Bronchial epithelial cell (primary cell): ENCODE results near the gene ZNRF2. TPM values are rescaled to one million over a fixed set of nuclear protein-coding genes. Genes with fewer than 3 reads are reported as not detected.

ENCODE experiments used
- DNase-seq: peaks from one replicate; pipeline ENCODE4 v3.0.0-alpha.2; 2010; ENCODE audit warnings: low read depth
- FAIRE-seq: peaks from 2 replicates; lab custom pipeline; 2011; peaks lifted over from hg19 to GRCh38; lab: Jason Lieb, UNC
- H3K27me3 ChIP-seq: 2 replicates; pipeline ENCODE4 v1.5.1; 2011; ENCODE audit warnings: low read length; ENCODE audit not compliant: control insufficient read depth, insufficient read depth
- H3K36me3 ChIP-seq: 2 replicates; pipeline ENCODE4 v1.5.1; 2011; ENCODE audit warnings: low read length; ENCODE audit not compliant: control insufficient read depth, insufficient read depth
- H3K4me3 ChIP-seq: 2 replicates; pipeline ENCODE4 v1.5.1; 2011; ENCODE audit warnings: mild to moderate bottlenecking, low read depth, low read length, control low read depth
- total RNA-seq: library from RNA; depleted of rRNA; stranded (reverse); fragments of >200 nt; gene quantifications from 2 replicates; pipeline ENCODE4 v1.2.1, GENCODE V29; 2014
- TF ChIP-seq, protein P1 (sequence below): IDR thresholded peaks from 2 replicates; pipeline ENCODE4 v1.5.1; 2011; ENCODE audit warnings: mild to moderate bottlenecking, moderate library complexity, low read length, control low read depth, inconsistent platforms; ENCODE audit not compliant: insufficient read depth, severe bottlenecking

Gene ZNRF2
- total RNA-seq, 1 donor from 2014 or later: 18.4 TPM

DNA sequence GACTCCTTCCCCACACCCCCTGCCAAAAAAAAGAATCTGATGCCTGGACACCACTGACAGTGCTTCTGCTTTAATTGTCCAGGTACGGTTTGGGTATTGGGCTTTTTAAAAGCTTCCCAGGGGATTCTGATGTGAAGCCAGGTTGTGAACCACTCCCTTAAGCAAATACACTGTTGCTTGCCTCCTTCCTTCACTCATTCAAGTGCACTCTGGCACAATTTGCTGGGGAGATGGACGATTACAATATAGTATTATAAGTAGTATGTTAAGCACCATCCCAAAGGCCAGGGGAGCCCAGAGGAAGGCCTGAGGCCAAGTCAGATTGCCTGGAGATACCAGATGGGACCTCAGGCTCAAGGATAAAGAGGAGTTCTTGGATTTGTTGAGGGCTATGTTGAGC lies 12.3 kb upstream of the ZNRF2 start:
- no peaks in the 10 kb centered on the region for H3K27me3 ChIP-seq
- H3K36me3 ChIP-seq: no peaks in the 10 kb centered on the region
- TF ChIP-seq, protein P1, sequence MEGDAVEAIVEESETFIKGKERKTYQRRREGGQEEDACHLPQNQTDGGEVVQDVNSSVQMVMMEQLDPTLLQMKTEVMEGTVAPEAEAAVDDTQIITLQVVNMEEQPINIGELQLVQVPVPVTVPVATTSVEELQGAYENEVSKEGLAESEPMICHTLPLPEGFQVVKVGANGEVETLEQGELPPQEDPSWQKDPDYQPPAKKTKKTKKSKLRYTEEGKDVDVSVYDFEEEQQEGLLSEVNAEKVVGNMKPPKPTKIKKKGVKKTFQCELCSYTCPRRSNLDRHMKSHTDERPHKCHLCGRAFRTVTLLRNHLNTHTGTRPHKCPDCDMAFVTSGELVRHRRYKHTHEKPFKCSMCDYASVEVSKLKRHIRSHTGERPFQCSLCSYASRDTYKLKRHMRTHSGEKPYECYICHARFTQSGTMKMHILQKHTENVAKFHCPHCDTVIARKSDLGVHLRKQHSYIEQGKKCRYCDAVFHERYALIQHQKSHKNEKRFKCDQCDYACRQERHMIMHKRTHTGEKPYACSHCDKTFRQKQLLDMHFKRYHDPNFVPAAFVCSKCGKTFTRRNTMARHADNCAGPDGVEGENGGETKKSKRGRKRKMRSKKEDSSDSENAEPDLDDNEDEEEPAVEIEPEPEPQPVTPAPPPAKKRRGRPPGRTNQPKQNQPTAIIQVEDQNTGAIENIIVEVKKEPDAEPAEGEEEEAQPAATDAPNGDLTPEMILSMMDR: no peak
- FAIRE-seq (no peak), DNase-seq (no peak)
- no peak overlapping the region for H3K4me3 ChIP-seq

DNA sequence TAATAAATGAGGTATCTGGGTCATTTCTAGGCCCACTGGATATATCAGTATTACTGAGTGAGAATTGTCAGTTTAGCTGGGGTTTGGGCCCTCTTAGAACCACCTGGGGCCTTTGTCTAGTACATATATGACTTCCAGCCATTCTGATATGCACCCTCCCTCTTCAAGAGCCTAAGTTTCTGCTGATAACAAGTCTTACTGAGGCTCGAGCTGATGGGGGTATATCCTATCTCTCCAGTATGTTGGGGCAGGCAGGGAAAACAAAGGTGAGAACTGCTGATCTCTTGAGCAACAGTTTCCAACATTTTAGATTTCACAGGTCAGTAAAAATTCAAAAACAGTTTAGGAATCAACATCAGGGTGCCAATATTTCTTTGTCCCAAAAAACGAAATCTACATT lies 10.8 kb upstream of the ZNRF2 start:
- H3K4me3 ChIP-seq: no peak overlapping the region
- H3K36me3 ChIP-seq: no peaks in the 10 kb centered on the region
- FAIRE-seq (no peak), DNase-seq (no peak)
- no peaks in the 10 kb centered on the region for H3K27me3 ChIP-seq
- TF ChIP-seq, protein P1: no peak

DNA sequence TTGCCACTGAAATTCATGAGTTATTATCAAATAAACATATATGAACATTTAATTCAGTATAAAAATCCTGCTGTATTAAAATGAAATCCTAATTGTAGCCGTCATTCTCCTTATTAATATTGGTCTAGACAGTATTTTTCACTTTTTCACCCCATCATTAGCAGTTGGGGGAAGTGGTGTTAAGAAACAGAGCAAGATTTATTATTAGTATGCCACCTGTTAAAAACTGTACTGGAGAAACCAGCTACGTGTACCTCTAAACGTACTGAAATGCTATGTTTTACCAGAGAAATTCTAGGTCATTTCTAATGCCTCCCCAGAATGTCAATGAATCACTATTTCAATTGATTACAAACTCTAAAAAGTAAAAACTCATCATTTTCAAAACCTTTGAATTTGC lies 9.8 kb upstream of the ZNRF2 start:
- Histone ChIP-seq H3K27me3 (no peaks in the 10 kb centered on the region), H3K4me3 (no peak overlapping the region), H3K36me3 (no peaks in the 10 kb centered on the region)
- TF ChIP-seq, protein P1: no peak
- DNase-seq (no peak), FAIRE-seq (no peak)

DNA sequence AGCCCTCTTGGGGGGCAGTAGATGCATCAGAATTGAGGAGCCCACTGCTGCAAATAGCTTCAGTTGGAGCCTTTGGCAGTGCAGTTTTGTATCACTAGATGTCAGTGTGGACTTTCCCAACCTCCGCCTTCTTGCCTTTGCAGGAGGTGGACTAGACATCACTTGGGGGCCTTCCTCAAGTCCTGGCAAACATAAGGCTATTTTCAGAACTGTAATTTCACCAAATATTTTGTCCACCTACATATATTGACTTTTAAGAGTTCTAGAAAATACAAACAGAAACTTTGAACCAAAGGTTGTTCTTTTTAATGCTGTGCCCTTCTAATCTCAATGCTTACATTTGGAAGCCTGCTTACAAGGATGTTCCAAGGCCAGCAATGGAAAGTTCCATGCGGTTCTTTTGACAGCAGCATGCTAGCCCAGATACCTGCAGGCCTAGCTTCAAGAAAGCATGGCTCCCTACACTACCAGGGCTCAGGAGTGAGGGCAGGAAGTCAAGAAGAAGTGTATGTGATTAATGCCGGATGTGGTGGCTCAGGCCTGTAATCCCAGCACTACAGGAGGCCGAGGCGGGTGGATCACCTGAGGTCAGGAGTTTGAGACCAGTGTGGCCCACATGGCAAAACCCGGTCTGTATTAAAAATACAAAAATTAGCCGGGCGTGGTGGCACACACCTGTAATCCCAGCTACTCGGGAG lies 8.0 kb upstream of the ZNRF2 start:
- DNase-seq: peak; percentile 55

DNA sequence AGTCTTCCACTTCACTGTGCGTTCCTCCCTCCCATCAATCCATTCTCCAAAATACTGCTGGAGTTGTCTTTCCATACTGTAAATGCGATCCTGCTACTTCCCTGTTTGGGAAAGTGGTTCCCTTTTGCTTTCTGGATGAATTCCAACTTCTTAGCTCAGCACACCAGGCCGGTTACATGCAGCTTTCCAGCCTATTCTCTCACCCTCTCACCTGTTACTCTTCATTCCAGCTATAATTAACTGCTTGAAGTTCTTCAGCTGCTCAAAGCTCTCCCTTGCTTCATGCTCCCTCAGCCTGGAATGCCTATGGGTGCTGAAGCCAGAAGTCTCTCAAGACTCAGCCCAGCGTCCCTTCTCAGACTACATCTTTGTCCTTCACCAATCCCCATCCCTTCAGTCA lies 6.0 kb upstream of the ZNRF2 start:
- H3K4me3 ChIP-seq: no peak overlapping the region
- no peak for DNase-seq
- no peaks in the 10 kb centered on the region for H3K27me3 ChIP-seq
- FAIRE-seq: no peak
- H3K36me3 ChIP-seq: no peaks in the 10 kb centered on the region
- TF ChIP-seq, protein P1: no peak

More for the DNA sequence above, 8.0 kb upstream of the ZNRF2 start:
- Histone ChIP-seq H3K4me3 (no peak overlapping the region), H3K36me3 (no peaks in the 10 kb centered on the region), H3K27me3 (no peaks in the 10 kb centered on the region)
- FAIRE-seq: no peak
- TF ChIP-seq, protein P1: peak; percentile 73
